Colonic mucosa (tissue), 4 donors: ENCODE results near the gene GJA3. TPM values are rescaled to one million over a fixed set of nuclear protein-coding genes. Genes with fewer than 3 reads are reported as not detected.
A peak's percentile ranks its signal among the peaks of the same experiment; 100 is the strongest.

Experiments used
- DNase-seq: peaks from one replicate; pipeline ENCODE4 v3.0.0-alpha.2; 2020
- H3K27ac ChIP-seq: fragments of 200-600 bp; one replicate; pipeline ENCODE4 v1.8.0; 2021
- H3K27me3 ChIP-seq: fragments of 200-600 bp; one replicate; pipeline ENCODE4 v1.8.0; 2021
- H3K36me3 ChIP-seq: fragments of 200-600 bp; one replicate; pipeline ENCODE4 v1.8.0; 2021
- H3K4me1 ChIP-seq: fragments of 200-600 bp; one replicate; pipeline ENCODE4 v1.8.0; 2021; ENCODE audit warnings: mild to moderate bottlenecking
- H3K4me3 ChIP-seq: fragments of 200-600 bp; one replicate; pipeline ENCODE4 v1.8.0; 2021
- H3K9ac ChIP-seq, 2 donors: one replicate each; pipeline ENCODE4 v1.7.0; 2013; ENCODE audit warnings: control low read depth in 2 of 2, low read depth in 2 of 2, low read length in 2 of 2
- H3K9me3 ChIP-seq: fragments of 200-600 bp; one replicate; pipeline ENCODE4 v1.8.0; 2021
- intact Hi-C: fragments of 100-400 bp; cut with DNase I; formaldehyde crosslinking; loops from one replicate; pipeline ENCODE4 v1.14.1; 2022
- total RNA-seq, 2 donors: library from RNA; stranded (reverse); fragmentation: NEBNext Ultra II Directional in 1 of 2; extraction: Animal tissue kit (Norgen Biotek cat#: 25700) in 1 of 2; gene quantifications; one replicate each; pipeline ENCODE4 v1.2.1, GENCODE V29; 2021
- TF ChIP-seq, protein P1 (sequence below): fragments of 200-600 bp; IDR thresholded peaks from one replicate; pipeline ENCODE4 v1.8.0; 2022; ENCODE audit warnings: antibody characterized with exemption, mild to moderate bottlenecking
- donor health status: healthy.
- donor health status: DM: no; HTN: no; CAD: no.
- donor health status: DM: no; HTN: no; CAD: no.

GJA3 gene
- total RNA-seq, 2 donors from 2014 or later = 0.05 TPM; not detected in 1

DNA sequence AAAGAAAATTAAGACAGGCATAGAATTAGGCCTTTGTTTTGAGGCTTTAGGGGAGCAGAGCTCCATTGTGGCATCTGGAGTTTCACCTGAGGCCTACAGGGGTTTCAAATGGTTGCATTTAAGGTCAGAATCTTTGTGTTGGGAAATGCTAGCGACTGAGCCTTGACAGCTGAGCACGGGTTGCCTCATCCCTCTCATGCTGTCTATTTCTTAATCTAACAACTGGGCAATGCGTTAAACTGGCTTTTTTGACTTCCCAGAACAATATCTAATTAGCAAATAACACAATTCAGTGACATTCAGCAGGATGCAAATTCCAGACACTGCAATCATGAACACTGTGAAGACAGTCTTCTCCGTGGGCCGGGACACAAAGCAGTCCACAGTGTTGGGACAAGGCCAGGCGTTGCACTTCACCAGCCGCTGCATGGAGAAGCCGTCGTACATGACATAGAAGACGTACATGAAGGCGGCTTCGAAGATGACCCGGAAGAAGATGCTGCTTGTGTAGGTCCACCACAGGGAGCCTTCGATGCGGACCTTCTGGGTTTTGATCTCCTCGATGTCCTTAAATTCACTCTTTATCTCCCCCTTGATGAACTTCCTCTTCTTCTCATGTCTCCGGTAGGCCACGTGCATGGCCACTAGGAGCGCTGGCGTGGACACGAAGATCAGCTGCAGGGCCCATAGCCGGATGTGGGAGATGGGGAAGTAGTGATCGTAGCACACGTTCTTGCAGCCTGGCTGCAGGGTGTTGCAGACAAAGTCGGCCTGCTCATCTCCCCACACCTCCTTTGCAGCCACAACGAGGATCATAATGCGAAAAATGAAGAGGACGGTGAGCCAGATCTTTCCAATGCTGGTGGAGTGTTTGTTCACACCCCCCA lies 28.1 kb upstream of the GJA3 start:
- peak; percentile 39 for DNase-seq
- Histone ChIP-seq H3K27ac (no peak overlapping the region), H3K4me1 (peaks cover 2% of the 10 kb centered on the region)

DNA sequence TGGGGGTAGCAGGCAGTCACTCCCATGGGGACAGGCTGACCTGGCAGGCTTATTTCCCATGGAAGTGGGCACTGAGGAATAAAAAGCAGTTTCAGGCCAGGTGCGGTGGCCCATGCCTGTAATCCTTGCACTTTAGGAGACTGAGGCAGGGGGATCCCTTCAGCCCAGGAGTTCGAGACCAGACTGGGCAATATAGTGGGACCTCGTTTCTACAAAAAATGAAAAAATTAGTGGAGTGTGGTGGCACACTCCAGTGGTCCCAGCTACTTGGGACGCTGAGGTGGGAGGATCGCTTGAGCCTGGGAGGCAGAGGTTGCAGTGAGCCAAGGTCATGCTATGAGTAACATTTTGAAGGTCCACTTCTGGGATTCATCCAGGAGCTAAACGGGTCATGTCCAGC lies 25.9 kb upstream of the GJA3 start:
- H3K9me3 ChIP-seq = no peaks in the 10 kb centered on the region
- no peak overlapping the region for H3K9ac ChIP-seq
- no peak overlapping the region for H3K27ac ChIP-seq
- H3K4me1 ChIP-seq = no peaks in the 10 kb centered on the region
- TF ChIP-seq, protein P1, sequence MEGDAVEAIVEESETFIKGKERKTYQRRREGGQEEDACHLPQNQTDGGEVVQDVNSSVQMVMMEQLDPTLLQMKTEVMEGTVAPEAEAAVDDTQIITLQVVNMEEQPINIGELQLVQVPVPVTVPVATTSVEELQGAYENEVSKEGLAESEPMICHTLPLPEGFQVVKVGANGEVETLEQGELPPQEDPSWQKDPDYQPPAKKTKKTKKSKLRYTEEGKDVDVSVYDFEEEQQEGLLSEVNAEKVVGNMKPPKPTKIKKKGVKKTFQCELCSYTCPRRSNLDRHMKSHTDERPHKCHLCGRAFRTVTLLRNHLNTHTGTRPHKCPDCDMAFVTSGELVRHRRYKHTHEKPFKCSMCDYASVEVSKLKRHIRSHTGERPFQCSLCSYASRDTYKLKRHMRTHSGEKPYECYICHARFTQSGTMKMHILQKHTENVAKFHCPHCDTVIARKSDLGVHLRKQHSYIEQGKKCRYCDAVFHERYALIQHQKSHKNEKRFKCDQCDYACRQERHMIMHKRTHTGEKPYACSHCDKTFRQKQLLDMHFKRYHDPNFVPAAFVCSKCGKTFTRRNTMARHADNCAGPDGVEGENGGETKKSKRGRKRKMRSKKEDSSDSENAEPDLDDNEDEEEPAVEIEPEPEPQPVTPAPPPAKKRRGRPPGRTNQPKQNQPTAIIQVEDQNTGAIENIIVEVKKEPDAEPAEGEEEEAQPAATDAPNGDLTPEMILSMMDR = no peak
- no peaks in the 10 kb centered on the region for H3K36me3 ChIP-seq
- intact Hi-C loops = no loop called here
- H3K4me3 ChIP-seq = no peak overlapping the region
- no peak for DNase-seq
- H3K27me3 ChIP-seq = no peaks in the 10 kb centered on the region

More for the DNA sequence above, 28.1 kb upstream of the GJA3 start:
- Histone ChIP-seq H3K9ac (no peak overlapping the region), H3K9me3 (no peaks in the 10 kb centered on the region), H3K27me3 (peaks cover 16% of the 10 kb centered on the region), H3K4me3 (no peak overlapping the region), H3K36me3 (no peaks in the 10 kb centered on the region)
- intact Hi-C loops = no loop called here
- TF ChIP-seq, protein P1 = no peak

DNA sequence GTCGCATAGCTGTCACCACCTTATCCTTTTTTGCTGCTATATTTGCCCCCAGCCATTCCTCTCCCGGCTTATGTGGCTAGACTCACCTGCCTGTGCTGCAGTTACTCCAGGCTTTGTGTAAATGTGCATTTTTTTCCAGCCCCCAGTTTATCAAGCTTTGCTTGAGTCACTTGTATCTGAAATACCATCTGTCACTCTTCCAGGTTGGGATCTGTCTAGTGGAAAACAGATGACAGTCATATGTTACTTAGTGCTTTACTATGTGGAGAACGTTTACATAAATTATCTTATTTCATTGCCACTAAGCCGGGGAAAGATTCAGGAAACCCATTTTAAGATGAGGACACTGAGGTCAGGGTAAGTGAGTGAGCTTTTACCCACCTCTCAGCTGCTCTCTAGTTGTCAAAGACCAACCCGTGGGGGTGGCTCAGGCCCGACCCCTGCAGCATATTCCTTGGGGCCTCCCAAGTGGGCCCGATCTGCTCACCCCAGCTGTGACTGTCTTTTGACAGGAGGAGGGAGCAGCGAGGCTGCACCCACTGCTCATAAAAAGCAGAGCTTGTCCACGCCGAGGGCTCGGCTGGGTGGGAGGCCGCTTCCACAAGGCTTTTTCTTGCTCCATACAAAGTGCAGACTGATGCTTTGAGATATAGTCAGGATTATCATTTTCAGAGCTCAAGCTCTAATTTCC lies 24.7 kb upstream of the GJA3 start:
- no peak overlapping the region for H3K9ac ChIP-seq
- H3K27me3 ChIP-seq = no peaks in the 10 kb centered on the region
- H3K9me3 ChIP-seq = no peaks in the 10 kb centered on the region
- TF ChIP-seq, protein P1 = no peak
- intact Hi-C loops = no loop called here
- no peaks in the 10 kb centered on the region for H3K36me3 ChIP-seq
- no peaks in the 10 kb centered on the region for H3K4me1 ChIP-seq
- no peak overlapping the region for H3K4me3 ChIP-seq
- DNase-seq = no peak
- no peak overlapping the region for H3K27ac ChIP-seq

DNA sequence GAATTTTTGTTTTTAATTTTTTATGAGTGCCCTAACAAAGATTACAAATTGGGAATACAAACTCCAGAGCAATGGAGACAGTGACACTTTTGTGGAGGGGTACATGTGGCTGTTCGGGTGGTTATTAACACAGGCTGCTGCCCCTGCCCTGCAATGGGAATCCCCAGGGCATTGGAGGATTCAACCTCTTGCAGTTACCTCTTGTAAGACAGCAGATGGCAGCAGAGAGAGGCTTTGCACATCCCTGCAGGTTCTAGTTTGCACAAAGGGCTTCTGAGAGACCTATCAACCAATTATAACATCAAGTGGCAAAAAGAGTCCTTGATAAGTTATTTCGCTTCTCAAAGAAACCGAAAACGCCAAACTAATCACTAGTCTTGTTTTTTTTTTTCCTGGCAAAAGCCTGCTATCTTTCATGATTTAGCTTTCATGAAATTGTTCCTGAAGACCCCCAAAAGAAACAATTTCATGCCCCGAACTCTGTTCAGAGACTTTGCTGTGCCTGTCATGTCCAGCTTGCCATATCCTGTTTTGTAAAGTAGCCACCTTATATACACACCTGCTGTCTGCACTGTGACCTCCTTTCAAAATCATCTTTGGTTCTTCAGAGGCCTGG lies 21.5 kb upstream of the GJA3 start:
- no peaks in the 10 kb centered on the region for H3K36me3 ChIP-seq
- H3K27ac ChIP-seq = no peak overlapping the region
- intact Hi-C loops = no loop called here
- H3K4me1 ChIP-seq = no peaks in the 10 kb centered on the region
- no peaks in the 10 kb centered on the region for H3K9me3 ChIP-seq
- peaks cover 5% of the 10 kb centered on the region for H3K27me3 ChIP-seq
- no peak overlapping the region for H3K4me3 ChIP-seq
- DNase-seq = no peak
- TF ChIP-seq, protein P1 = peak; percentile 80
- H3K9ac ChIP-seq = no peak overlapping the region

DNA sequence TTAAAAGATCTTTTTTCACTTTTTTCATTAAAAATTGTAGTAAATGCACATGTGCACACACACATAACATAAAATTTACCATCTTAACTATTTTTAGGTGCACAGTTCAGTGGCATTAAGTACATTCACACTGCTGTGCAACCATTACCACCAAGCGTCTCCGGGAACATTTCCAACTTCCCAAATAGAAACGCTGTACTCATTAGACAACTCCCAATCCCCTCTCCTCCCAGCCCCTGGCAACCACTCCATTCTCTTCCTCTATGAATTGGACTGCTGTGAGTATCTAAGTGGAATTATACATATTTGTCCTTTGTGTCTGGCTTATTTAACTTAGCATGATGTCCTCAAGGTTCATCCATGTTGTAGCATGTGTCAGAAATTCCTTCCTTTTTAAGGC lies 20.3 kb upstream of the GJA3 start:
- H3K9me3 ChIP-seq = no peaks in the 10 kb centered on the region
- no peaks in the 10 kb centered on the region for H3K36me3 ChIP-seq
- no peak overlapping the region for H3K27ac ChIP-seq
- H3K4me1 ChIP-seq = no peaks in the 10 kb centered on the region
- no peak overlapping the region for H3K9ac ChIP-seq
- no peak for DNase-seq
- intact Hi-C loops = no loop called here
- H3K4me3 ChIP-seq = no peak overlapping the region
- peaks cover 10% of the 10 kb centered on the region for H3K27me3 ChIP-seq
- TF ChIP-seq, protein P1 = no peak
